ENCODE measurements around the gene B3GAT1. TPM values are rescaled to one million over a fixed set of nuclear protein-coding genes. Genes with fewer than 3 reads are reported as not detected.
"Not testable (repeated sequence)": the region's sequence is repeated elsewhere in the genome, so short reads cannot be mapped to it uniquely, and the experiment has no call there.

The B3GAT1 gene, protein sequence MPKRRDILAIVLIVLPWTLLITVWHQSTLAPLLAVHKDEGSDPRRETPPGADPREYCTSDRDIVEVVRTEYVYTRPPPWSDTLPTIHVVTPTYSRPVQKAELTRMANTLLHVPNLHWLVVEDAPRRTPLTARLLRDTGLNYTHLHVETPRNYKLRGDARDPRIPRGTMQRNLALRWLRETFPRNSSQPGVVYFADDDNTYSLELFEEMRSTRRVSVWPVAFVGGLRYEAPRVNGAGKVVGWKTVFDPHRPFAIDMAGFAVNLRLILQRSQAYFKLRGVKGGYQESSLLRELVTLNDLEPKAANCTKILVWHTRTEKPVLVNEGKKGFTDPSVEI
- total RNA-seq, result 31.8 and 32.3 TPM in 2 replicates
- long read RNA-seq, result 0 reads

- Mint-ChIP-seq H3K27ac (ENCODE audit: unreplicated experiment) (no peak within 1 kb of the TSS), H3K4me1 (peaks cover 48% of the 10 kb centered on the region), H3K9me3 (no peaks in the 10 kb centered on the region), H3K4me3 (peak within 1 kb of the TSS; percentile 88), H3K36me3 (ENCODE audit: low read depth) (no peaks in the 10 kb centered on the region), H3K27me3 (ENCODE audit: low read depth) (peaks cover 16% of the 10 kb centered on the region)
- DNase-seq (ENCODE audit: low read depth, low spot score), result peak; percentile 54
- no peak for TF ChIP-seq CTCF (conservative IDR thresholded peaks at IDR 0.05)
These were observed at the start of gene B3GAT1 for GRCh38 chr11:134412203-134413042. Gene B3GAT1, minus strand, starts transcription at chr11:134412242. Its CDS starts 24,583 bp downstream, at chr11:134387659.

- no peak for DNase-seq (ENCODE audit: low read depth, low spot score)
- H3K4me1 Mint-ChIP-seq, result peaks cover 7% of the 10 kb centered on the region
- no peak overlapping the region for H3K4me3 Mint-ChIP-seq
- H3K27me3 Mint-ChIP-seq (ENCODE audit: low read depth), result peaks cover 40% of the 10 kb centered on the region
- H3K27ac Mint-ChIP-seq (ENCODE audit: unreplicated experiment), result no peak overlapping the region
- no peaks in the 10 kb centered on the region for H3K36me3 Mint-ChIP-seq (ENCODE audit: low read depth)
- H3K9me3 Mint-ChIP-seq, result no peaks in the 10 kb centered on the region
- no peak for TF ChIP-seq CTCF (conservative IDR thresholded peaks at IDR 0.05)
These were observed 49.6 kb upstream of the B3GAT1 start for GRCh38 chr11:134461621-134462020.

DNA sequence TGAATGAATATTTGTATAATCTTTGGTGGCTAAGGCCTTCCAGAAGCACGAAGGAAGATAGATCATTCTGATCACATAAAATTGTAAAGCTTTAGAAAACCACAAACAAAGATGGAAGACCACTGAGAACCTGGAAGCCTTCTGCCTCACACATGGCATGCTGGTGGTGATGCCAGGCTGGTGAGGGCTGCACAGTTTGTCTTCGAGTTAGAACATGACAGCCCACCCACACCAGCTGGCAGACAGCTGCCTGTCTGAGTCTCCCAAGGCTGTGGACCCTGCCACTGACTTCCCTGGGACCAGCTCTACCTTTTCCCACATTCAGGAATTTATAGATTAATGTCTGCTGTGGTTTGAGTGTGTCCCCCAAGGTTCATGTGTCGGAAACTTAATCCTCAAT, 48.8 kb upstream of the B3GAT1 start:
- no peaks in the 10 kb centered on the region for H3K36me3 Mint-ChIP-seq (ENCODE audit: low read depth)
- no peak overlapping the region for H3K4me3 Mint-ChIP-seq
- H3K27me3 Mint-ChIP-seq (ENCODE audit: low read depth), result peaks cover 35% of the 10 kb centered on the region
- TF ChIP-seq CTCF (conservative IDR thresholded peaks at IDR 0.05), result no peak
- H3K27ac Mint-ChIP-seq (ENCODE audit: unreplicated experiment), result no peak overlapping the region
- H3K4me1 Mint-ChIP-seq, result peaks cover 3% of the 10 kb centered on the region
- DNase-seq (ENCODE audit: low read depth, low spot score), result no peak
- H3K9me3 Mint-ChIP-seq, result no peaks in the 10 kb centered on the region

GRCh38 chr11:134460062-134460561, 48.1 kb upstream of the B3GAT1 start:
- H3K27ac Mint-ChIP-seq (ENCODE audit: unreplicated experiment), result no peak overlapping the region
- H3K27me3 Mint-ChIP-seq (ENCODE audit: low read depth), result peaks cover 27% of the 10 kb centered on the region
- H3K9me3 Mint-ChIP-seq, result no peaks in the 10 kb centered on the region
- DNase-seq (ENCODE audit: low read depth, low spot score), result no peak
- TF ChIP-seq CTCF (conservative IDR thresholded peaks at IDR 0.05), result no peak
- no peaks in the 10 kb centered on the region for H3K36me3 Mint-ChIP-seq (ENCODE audit: low read depth)
- no peak overlapping the region for H3K4me3 Mint-ChIP-seq
- no peaks in the 10 kb centered on the region for H3K4me1 Mint-ChIP-seq

DNA sequence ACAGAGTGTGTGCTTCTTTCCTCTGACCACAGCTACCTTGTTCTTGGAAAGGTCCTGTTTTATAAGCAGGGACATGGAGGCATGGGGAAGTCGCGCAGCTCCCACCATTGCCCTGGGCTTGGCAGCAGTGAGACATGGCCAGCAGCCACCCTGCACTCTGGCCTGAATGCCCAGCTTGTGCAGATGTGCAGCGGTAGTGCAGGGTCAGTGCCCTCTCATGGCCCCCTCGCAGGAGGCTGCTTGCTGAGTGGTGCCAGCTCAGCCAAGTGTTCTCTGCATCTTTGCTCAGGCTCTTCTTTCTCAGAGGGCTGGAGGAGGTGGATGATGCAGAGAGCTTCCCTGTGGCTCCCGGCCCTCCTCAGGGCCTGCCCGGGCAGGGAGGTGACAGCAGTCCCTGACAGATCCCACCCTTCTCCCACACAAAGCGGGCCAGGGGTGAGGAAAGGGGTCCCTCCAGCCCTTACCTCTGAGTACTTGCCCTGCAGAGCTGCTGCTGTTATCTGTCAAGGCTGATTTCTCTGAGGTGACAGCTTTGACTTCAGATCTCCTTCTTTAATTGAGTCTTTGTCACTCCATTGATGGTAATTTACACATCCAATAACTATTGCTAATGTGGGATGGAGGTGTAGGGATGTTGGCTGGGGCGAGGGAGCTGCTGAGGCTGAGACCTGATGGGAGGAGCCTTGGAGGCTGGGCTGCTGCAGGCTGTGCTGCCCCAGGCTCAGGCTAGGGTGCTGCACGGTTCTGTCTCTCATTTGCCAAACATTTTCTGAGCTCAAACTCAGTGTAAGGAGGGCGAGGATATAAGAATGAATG, 47.4 kb upstream of the B3GAT1 start:
- peaks cover 21% of the 10 kb centered on the region for H3K27me3 Mint-ChIP-seq (ENCODE audit: low read depth)
- H3K9me3 Mint-ChIP-seq, result no peaks in the 10 kb centered on the region
- no peak for DNase-seq (ENCODE audit: low read depth, low spot score)
- H3K36me3 Mint-ChIP-seq (ENCODE audit: low read depth), result no peaks in the 10 kb centered on the region
- H3K4me1 Mint-ChIP-seq, result no peaks in the 10 kb centered on the region
- no peak overlapping the region for H3K4me3 Mint-ChIP-seq
- H3K27ac Mint-ChIP-seq (ENCODE audit: unreplicated experiment), result no peak overlapping the region
- TF ChIP-seq CTCF (conservative IDR thresholded peaks at IDR 0.05), result no peak

GRCh38 chr11:134457411-134458007, 45.5 kb upstream of the B3GAT1 start:
- H3K9me3 Mint-ChIP-seq, result not testable (repeated sequence)

More at GRCh38 chr11:134457411-134458007, 45.5 kb upstream of the B3GAT1 start:
- DNase-seq (ENCODE audit: low read depth, low spot score); H3K36me3 Mint-ChIP-seq (ENCODE audit: low read depth); H3K4me3 Mint-ChIP-seq; H3K27ac Mint-ChIP-seq (ENCODE audit: unreplicated experiment); H3K4me1 Mint-ChIP-seq: not testable (repeated sequence)
- peaks cover 10% of the 10 kb centered on the region for H3K27me3 Mint-ChIP-seq (ENCODE audit: low read depth)

Measured in neural crest cell (in vitro differentiated cells).